AG09309 (cell line): ENCODE results near the gene LRRC26.
A peak's percentile ranks its signal among the peaks of the same experiment; 100 is the strongest.

Experiments
- DNase-seq: peaks from one replicate; pipeline ENCODE4 v3.0.0-alpha.2; 2010; ENCODE audit warnings: low read depth
- H3K4me3 ChIP-seq: 2 replicates; pipeline ENCODE4 v1.5.1; 2011; ENCODE audit warnings: mild to moderate bottlenecking, low read depth, low read length, moderate library complexity; ENCODE audit not compliant: control insufficient read depth
- CTCF ChIP-seq: IDR thresholded peaks from 2 replicates; pipeline ENCODE4 v1.5.1; 2011; ENCODE audit warnings: mild to moderate bottlenecking, low read depth, low read length, inconsistent platforms; ENCODE audit not compliant: insufficient read depth, control insufficient read depth; ENCODE audit errors: missing control alignments

The LRRC26 gene

GRCh38 chr9:137214620-137215019 is 44.8 kb upstream of the LRRC26 start:
- no peak for TF ChIP-seq CTCF
- DNase-seq, result no peak
- H3K4me3 ChIP-seq, result no peak overlapping the region

GRCh38 chr9:137213160-137214060 is 43.6 kb upstream of the LRRC26 start:
- TF ChIP-seq CTCF, result peak; percentile 7
- no peak for DNase-seq
- no peak overlapping the region for H3K4me3 ChIP-seq

- TF ChIP-seq CTCF, result no peak
- DNase-seq, result no peak
- no peak overlapping the region for H3K4me3 ChIP-seq
Observed at GRCh38 chr9:137212520-137212919, 42.7 kb upstream of the LRRC26 start.

- TF ChIP-seq CTCF, result no peak
- no peak for DNase-seq
- no peak overlapping the region for H3K4me3 ChIP-seq
Observed at GRCh38 chr9:137211532-137211931, 41.7 kb upstream of the LRRC26 start.

GRCh38 chr9:137206602-137207001 is 36.8 kb upstream of the LRRC26 start:
- H3K4me3 ChIP-seq, result peak overlapping the region; percentile 81; the same call in 1 of the 2 replicates
- no peak for TF ChIP-seq CTCF

GRCh38 chr9:137205126-137206069 is 35.5 kb upstream of the LRRC26 start, which contains the start of the genes NDOR1 and TMEM203:
TSS of gene NDOR1 (plus strand) at chr9:137205700. CDS start at chr9:137205778, 78 bp downstream.
TSS of gene TMEM203 (minus strand) at chr9:137205648. CDS start at chr9:137205414, 234 bp downstream.
- DNase-seq, result no peak
- peak within 1 kb of the TSS; percentile 81 for H3K4me3 ChIP-seq

More at GRCh38 chr9:137206602-137207001, 36.8 kb upstream of the LRRC26 start:
- DNase-seq, result no peak

More at GRCh38 chr9:137205126-137206069, 35.5 kb upstream of the LRRC26 start, which contains the start of the genes NDOR1 and TMEM203:
- TF ChIP-seq CTCF, result no peak
